Measurements from ENCODE around the gene PANX2. TPM values are rescaled to one million over a fixed set of nuclear protein-coding genes. Genes with fewer than 3 reads are reported as not detected.
A peak's percentile ranks its signal among the peaks of the same experiment; 100 is the strongest.

PANX2 gene
- total and polyA plus RNA-seq, 4 donors = 0.39 to 14.8 (median 1.5) TPM

GRCh38 chr22:50189849-50190181 lies 19.3 kb downstream of the PANX2 start (continued):
- TF ChIP-seq, protein P1, sequence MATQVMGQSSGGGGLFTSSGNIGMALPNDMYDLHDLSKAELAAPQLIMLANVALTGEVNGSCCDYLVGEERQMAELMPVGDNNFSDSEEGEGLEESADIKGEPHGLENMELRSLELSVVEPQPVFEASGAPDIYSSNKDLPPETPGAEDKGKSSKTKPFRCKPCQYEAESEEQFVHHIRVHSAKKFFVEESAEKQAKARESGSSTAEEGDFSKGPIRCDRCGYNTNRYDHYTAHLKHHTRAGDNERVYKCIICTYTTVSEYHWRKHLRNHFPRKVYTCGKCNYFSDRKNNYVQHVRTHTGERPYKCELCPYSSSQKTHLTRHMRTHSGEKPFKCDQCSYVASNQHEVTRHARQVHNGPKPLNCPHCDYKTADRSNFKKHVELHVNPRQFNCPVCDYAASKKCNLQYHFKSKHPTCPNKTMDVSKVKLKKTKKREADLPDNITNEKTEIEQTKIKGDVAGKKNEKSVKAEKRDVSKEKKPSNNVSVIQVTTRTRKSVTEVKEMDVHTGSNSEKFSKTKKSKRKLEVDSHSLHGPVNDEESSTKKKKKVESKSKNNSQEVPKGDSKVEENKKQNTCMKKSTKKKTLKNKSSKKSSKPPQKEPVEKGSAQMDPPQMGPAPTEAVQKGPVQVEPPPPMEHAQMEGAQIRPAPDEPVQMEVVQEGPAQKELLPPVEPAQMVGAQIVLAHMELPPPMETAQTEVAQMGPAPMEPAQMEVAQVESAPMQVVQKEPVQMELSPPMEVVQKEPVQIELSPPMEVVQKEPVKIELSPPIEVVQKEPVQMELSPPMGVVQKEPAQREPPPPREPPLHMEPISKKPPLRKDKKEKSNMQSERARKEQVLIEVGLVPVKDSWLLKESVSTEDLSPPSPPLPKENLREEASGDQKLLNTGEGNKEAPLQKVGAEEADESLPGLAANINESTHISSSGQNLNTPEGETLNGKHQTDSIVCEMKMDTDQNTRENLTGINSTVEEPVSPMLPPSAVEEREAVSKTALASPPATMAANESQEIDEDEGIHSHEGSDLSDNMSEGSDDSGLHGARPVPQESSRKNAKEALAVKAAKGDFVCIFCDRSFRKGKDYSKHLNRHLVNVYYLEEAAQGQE (IDR thresholded peaks at IDR 0.05) = no peak
- TF ChIP-seq FOXA2 (IDR thresholded peaks at IDR 0.05) = no peak
- no peak for TF ChIP-seq HNF4G (IDR thresholded peaks at IDR 0.05)
- TF ChIP-seq, protein P2, sequence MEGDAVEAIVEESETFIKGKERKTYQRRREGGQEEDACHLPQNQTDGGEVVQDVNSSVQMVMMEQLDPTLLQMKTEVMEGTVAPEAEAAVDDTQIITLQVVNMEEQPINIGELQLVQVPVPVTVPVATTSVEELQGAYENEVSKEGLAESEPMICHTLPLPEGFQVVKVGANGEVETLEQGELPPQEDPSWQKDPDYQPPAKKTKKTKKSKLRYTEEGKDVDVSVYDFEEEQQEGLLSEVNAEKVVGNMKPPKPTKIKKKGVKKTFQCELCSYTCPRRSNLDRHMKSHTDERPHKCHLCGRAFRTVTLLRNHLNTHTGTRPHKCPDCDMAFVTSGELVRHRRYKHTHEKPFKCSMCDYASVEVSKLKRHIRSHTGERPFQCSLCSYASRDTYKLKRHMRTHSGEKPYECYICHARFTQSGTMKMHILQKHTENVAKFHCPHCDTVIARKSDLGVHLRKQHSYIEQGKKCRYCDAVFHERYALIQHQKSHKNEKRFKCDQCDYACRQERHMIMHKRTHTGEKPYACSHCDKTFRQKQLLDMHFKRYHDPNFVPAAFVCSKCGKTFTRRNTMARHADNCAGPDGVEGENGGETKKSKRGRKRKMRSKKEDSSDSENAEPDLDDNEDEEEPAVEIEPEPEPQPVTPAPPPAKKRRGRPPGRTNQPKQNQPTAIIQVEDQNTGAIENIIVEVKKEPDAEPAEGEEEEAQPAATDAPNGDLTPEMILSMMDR (IDR thresholded peaks at IDR 0.05; ENCODE audit: low read depth, low read length, missing input control) = no peak
- TF ChIP-seq JUND (IDR thresholded peaks at IDR 0.05) = no peak

- H3K4me3 ChIP-seq (ENCODE audit: low read depth in 1 of 3, low read length in 3 of 3) = peak overlapping the region in 2 of 3 donors; percentile 50 to 51
- no peaks in the 10 kb centered on the region for H3K27me3 ChIP-seq (ENCODE audit: control insufficient read depth in 4 of 4, insufficient read depth in 4 of 4, low read length in 3 of 4)
- peak; percentile 82 for DNase-seq (ENCODE audit: low spot score)
- H3K27ac ChIP-seq (ENCODE audit: low read depth in 1 of 2, low read length in 2 of 2) = peak overlapping the region; percentile 87 to 90
- H3K36me3 ChIP-seq (ENCODE audit: control insufficient read depth in 4 of 4, insufficient read depth in 3 of 4, low read depth in 1 of 4, low read length in 3 of 4) = peaks cover 0 to 20% (median 0%) of the 10 kb centered on the region in 4 donors
- WGBS = 25% methylated on average over 43 of the region's 43 CpGs
- TF ChIP-seq, protein P1 (IDR thresholded peaks at IDR 0.05) = no peak
- TF ChIP-seq ZBTB33 (IDR thresholded peaks at IDR 0.05) (no peak), FOXA2 (IDR thresholded peaks at IDR 0.05) (no peak), YY1 (IDR thresholded peaks at IDR 0.05) (no peak), JUND (IDR thresholded peaks at IDR 0.05) (no peak), SP1 (IDR thresholded peaks at IDR 0.05) (peak; percentile 34), RAD21 (IDR thresholded peaks at IDR 0.05) (no peak), GABPA (IDR thresholded peaks at IDR 0.05 in 1 of 2, conservative IDR thresholded peaks at IDR 0.05 in 1 of 2) (no peak)
- TF ChIP-seq, protein P2 (IDR thresholded peaks at IDR 0.05; ENCODE audit: low read depth, low read length, missing input control) = peak; percentile 14
- H3K9ac ChIP-seq (ENCODE audit: low read depth in 1 of 2, low read length in 2 of 2) = peak overlapping the region; percentile 36 to 40
- peaks cover 25 to 71% (median 60%) of the 10 kb centered on the region in 4 donors for H3K4me1 ChIP-seq (ENCODE audit: control insufficient read depth in 4 of 4, insufficient read depth in 4 of 4, low read length in 3 of 4)
- H3K9me3 ChIP-seq (ENCODE audit: control insufficient read depth in 4 of 4, low read length in 3 of 4) = no peaks in the 10 kb centered on the region
Observed at GRCh38 chr22:50190182-50190940, 19.8 kb downstream of the PANX2 start.
